ENCODE data around the gene NOP53.

- TF ChIP-seq EZH2 (IDR thresholded peaks at IDR 0.05; ENCODE audit: borderline replicate concordance, low read depth, low read length, severe bottlenecking) (no peak), CTCF (IDR thresholded peaks at IDR 0.05; ENCODE audit: borderline replicate concordance, extremely low read depth, low read length, poor library complexity, severe bottlenecking) (no peak)
Observed at GRCh38 chr19:47714339-47714738, 31.0 kb upstream of the NOP53 start.
